ENCODE results near the gene PLD5. TPM values are rescaled to one million over a fixed set of nuclear protein-coding genes. Genes with fewer than 3 reads are reported as not detected.

The PLD5 gene
- total RNA-seq, 1 donor from 2014 or later: 1.9 TPM

DNA sequence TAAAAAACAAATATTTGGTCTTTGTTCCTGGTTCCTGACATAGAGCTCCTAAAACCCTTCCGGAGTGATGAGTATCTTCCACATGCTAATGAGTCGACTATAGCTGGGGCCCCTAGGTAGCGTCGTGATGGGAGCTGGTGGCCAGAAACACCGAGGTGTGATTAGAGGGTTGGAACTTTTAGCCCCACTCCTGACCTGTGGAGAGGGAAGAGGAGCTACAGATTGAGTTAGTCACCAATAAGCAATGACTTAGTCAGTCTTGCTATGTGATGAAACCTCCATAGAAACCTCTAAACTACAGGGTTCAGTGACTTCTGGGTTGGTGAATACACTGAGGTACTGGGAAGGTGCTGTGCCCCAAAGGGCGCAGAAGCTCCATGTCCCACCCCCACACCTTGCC, 30.1 kb upstream of the PLD5 start:
- H3K36me3 ChIP-seq (ENCODE audit: control insufficient read depth, insufficient read depth, low read length): no peaks in the 10 kb centered on the region
- no peaks in the 10 kb centered on the region for H3K27me3 ChIP-seq (ENCODE audit: control insufficient read depth, insufficient read depth, low read length)
- TF ChIP-seq, protein P1, sequence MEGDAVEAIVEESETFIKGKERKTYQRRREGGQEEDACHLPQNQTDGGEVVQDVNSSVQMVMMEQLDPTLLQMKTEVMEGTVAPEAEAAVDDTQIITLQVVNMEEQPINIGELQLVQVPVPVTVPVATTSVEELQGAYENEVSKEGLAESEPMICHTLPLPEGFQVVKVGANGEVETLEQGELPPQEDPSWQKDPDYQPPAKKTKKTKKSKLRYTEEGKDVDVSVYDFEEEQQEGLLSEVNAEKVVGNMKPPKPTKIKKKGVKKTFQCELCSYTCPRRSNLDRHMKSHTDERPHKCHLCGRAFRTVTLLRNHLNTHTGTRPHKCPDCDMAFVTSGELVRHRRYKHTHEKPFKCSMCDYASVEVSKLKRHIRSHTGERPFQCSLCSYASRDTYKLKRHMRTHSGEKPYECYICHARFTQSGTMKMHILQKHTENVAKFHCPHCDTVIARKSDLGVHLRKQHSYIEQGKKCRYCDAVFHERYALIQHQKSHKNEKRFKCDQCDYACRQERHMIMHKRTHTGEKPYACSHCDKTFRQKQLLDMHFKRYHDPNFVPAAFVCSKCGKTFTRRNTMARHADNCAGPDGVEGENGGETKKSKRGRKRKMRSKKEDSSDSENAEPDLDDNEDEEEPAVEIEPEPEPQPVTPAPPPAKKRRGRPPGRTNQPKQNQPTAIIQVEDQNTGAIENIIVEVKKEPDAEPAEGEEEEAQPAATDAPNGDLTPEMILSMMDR (IDR thresholded peaks at IDR 0.05; ENCODE audit: insufficient read depth, low read length, poor library complexity, severe bottlenecking): no peak
- peak; percentile 18 for DNase-seq (ENCODE audit: low read depth)
- no peak overlapping the region for H3K4me3 ChIP-seq (ENCODE audit: low read depth, low read length)

DNA sequence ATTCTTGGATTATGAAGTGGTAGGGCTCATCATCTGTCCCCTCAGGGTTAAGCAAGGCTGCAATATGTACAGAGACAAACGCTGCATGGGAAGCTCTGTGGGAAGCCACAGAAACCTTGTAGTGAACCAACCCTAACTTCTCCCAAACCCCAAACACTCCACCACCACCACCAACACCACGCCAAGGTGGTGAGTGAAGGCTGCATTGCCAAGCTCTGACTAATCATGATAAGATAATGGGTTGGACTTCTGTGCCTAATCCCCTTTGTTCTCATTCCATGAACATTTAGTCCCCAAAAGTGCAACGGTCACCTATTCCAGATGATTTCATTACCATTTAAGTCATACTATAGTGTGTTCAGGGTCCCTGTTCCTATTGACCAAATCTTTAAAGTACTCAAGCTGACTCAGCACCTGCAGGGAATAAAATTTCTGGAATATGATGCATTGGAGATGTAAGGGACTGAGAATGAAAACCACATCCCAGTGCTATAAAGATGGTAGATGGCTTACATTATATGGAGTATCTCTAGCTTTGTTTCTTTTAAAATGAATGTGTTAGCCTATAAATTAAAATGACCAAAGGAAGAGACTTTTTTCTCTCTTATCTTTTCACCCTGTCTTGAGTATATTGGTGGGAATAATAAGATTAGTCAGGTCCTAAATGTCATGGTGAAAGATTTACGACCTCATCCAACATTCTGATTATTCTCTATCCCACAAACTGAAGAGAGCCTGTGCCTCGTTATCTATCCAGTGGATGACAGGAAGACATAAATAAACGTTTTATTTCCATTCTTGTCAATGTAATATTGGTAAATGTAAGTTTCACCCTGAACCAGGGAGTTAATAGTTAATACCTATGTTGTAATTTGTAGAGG, 22.6 kb upstream of the PLD5 start:
- TF ChIP-seq, protein P1 (IDR thresholded peaks at IDR 0.05; ENCODE audit: insufficient read depth, low read length, poor library complexity, severe bottlenecking): no peak
- no peak for DNase-seq (ENCODE audit: low read depth)

DNA sequence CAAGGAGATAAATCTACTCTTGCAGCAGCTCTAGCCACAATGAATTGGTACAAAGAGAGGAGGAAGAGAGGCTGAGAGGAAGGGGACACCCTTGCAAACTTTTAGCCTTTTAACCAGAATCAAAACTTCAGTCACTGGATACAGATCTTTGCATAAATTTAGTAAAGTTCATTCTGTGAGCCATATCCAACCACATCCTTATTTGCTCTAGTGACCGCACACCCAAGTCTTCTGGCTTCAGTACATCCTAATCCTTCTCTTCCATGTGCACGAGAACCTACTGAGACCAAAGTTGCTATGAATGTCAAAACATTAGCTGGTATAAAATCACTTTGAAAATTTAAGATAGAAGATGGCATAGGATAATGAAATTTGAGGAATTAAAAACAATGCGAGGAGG, 21.9 kb upstream of the PLD5 start:
- DNase-seq (ENCODE audit: low read depth): no peak
- Histone ChIP-seq H3K4me3 (ENCODE audit: low read depth, low read length) (no peak overlapping the region), H3K27me3 (ENCODE audit: control insufficient read depth, insufficient read depth, low read length) (no peaks in the 10 kb centered on the region), H3K36me3 (ENCODE audit: control insufficient read depth, insufficient read depth, low read length) (no peaks in the 10 kb centered on the region)
- TF ChIP-seq, protein P1 (IDR thresholded peaks at IDR 0.05; ENCODE audit: insufficient read depth, low read length, poor library complexity, severe bottlenecking): no peak

More for the DNA sequence above, 22.6 kb upstream of the PLD5 start:
- Histone ChIP-seq H3K4me3 (ENCODE audit: low read depth, low read length) (no peak overlapping the region), H3K36me3 (ENCODE audit: control insufficient read depth, insufficient read depth, low read length) (no peaks in the 10 kb centered on the region), H3K27me3 (ENCODE audit: control insufficient read depth, insufficient read depth, low read length) (no peaks in the 10 kb centered on the region)

DNA sequence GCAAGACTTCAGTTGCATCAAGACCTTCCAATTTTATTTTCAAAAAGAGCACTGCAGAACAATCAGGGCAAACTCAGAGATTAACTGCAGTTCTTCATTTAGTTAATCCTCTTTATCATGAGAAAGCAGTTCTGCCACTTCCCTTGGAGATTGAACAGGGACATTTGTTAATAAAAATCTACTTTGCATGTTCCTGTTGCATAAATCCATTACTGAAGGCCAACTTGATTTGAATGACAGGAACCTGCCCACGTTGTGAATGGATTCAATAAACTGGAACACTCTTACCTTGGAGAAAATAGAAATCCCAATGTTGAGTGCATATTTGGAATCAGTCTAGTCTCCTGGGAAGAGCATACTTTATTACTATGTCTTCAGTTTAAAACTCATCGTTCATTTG, 19.6 kb upstream of the PLD5 start:
- H3K4me3 ChIP-seq (ENCODE audit: low read depth, low read length): no peak overlapping the region
- TF ChIP-seq, protein P1 (IDR thresholded peaks at IDR 0.05; ENCODE audit: insufficient read depth, low read length, poor library complexity, severe bottlenecking): no peak
- no peaks in the 10 kb centered on the region for H3K36me3 ChIP-seq (ENCODE audit: control insufficient read depth, insufficient read depth, low read length)
- H3K27me3 ChIP-seq (ENCODE audit: control insufficient read depth, insufficient read depth, low read length): no peaks in the 10 kb centered on the region
- DNase-seq (ENCODE audit: low read depth): no peak

DNA sequence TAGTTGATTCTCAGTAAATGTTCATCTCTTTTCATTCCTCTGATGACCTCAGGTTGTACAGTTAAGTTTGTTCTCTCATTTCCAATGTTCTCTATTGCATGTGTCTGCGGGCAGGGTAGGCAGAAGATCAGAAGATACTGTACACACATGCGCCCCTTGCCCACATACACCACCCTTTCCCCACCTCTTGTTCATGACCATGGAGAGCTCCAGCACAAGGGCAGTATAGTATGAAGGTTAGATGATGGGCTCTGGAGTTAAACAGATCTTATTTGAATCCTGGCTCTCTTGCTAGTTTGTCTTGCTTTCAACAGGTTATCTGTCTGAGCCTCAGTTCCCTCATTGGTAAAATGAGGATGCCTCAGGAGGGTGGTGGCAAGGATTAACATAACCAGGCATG, 17.8 kb upstream of the PLD5 start:
- no peak for DNase-seq (ENCODE audit: low read depth)
- H3K36me3 ChIP-seq (ENCODE audit: control insufficient read depth, insufficient read depth, low read length): no peaks in the 10 kb centered on the region
- TF ChIP-seq, protein P1 (IDR thresholded peaks at IDR 0.05; ENCODE audit: insufficient read depth, low read length, poor library complexity, severe bottlenecking): no peak
- H3K27me3 ChIP-seq (ENCODE audit: control insufficient read depth, insufficient read depth, low read length): no peaks in the 10 kb centered on the region
- no peak overlapping the region for H3K4me3 ChIP-seq (ENCODE audit: low read depth, low read length)

DNA sequence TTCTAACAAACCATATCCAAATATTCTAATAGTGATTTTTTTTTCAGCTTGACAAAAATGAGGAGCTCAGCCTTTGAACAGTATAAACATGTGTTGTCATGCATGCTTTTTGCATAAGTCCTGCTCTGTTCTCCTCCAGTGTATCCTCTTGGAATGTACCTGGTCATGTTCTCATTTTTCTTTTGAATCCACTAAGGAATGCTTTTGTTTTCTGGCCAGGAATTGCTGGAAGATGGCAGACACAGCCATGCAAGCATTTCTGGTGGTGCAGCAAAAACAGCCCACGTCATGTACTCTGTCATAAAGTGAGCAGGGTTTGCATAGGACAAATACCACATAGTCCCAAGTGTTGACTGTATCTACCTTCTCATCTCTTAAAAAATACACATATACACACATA, 11.5 kb upstream of the PLD5 start:
- Histone ChIP-seq H3K27me3 (ENCODE audit: control insufficient read depth, insufficient read depth, low read length) (no peaks in the 10 kb centered on the region), H3K36me3 (ENCODE audit: control insufficient read depth, insufficient read depth, low read length) (no peaks in the 10 kb centered on the region), H3K4me3 (ENCODE audit: low read depth, low read length) (no peak overlapping the region)
- no peak for DNase-seq (ENCODE audit: low read depth)
- TF ChIP-seq, protein P1 (IDR thresholded peaks at IDR 0.05; ENCODE audit: insufficient read depth, low read length, poor library complexity, severe bottlenecking): no peak

All from kidney epithelial cell (primary cell).